Stimulated activated CD4-positive, alpha-beta T cell treated with anti-CD3 and anti-CD28 coated beads, Interleukin-2, amount 100 ng/mL, for 48 hours (primary cell): Measurements from ENCODE around the gene NTN1.
"Not testable (repeated sequence)": the region's sequence is repeated elsewhere in the genome, so short reads cannot be mapped to it uniquely, and the experiment has no call there.

Source experiments
- DNase-seq, 2 donors: peaks; one replicate each; pipeline ENCODE4 v3.0.0-alpha.2; 2020

Gene NTN1

DNA sequence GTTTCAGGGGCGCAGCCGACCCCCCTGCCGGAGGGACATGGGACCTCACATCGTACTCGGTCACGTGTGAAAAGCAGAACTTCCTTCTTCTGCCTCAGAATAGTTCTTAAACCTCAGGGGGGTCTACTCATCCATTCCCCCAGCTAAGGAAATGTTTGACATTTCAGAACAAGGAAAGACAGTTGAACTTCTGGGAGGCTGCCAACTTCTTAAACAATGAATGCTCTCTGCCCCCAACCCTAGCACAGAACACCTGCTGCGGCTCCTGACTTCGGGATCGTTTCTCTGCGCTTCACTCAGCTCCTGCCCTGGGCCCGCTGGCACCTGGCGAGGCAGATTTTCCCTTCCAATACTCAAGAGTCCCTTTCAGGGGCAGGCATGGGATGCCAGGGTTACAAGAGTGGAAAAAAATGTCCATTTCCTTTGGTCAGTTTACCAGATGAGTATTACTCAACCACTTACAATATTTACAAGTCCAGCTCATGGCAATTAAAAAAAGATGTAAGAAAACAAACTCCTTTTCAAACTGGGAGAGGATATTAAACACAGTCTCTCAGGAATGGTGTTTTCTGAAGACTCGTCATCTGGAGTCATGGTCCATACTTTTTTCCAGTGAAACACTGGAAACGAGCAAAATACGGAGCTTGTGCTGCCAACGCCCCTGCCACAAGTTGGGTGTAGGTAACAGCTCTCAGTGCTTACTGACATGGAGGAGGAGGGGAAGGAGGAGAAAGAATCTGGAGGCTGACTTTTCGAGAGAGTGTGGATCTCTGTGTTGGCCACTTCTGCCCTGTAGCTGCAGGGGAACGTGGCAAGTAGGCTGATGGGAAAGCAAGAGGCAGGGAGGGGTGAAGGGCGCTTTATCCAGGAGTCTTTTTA, 235.7 kb downstream of the NTN1 start:
- no peak for DNase-seq

DNA sequence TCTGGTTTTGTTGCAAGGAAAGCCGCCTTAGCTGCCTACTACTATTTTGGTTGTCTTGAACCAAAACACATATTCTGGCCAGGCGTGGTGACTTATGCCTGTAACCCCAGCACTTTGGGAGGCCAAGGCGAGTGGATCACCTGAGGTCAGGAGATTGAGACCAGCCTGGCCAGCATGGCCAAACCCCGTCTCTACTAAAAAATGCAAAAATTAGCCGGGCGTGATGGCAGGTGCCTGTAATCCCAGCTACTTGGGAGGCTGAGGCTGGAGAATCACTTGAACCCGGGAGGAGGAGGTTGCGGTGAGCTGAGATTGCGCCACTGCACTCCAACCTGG, 236.3 kb downstream of the NTN1 start:
- not testable (repeated sequence) for DNase-seq

DNA sequence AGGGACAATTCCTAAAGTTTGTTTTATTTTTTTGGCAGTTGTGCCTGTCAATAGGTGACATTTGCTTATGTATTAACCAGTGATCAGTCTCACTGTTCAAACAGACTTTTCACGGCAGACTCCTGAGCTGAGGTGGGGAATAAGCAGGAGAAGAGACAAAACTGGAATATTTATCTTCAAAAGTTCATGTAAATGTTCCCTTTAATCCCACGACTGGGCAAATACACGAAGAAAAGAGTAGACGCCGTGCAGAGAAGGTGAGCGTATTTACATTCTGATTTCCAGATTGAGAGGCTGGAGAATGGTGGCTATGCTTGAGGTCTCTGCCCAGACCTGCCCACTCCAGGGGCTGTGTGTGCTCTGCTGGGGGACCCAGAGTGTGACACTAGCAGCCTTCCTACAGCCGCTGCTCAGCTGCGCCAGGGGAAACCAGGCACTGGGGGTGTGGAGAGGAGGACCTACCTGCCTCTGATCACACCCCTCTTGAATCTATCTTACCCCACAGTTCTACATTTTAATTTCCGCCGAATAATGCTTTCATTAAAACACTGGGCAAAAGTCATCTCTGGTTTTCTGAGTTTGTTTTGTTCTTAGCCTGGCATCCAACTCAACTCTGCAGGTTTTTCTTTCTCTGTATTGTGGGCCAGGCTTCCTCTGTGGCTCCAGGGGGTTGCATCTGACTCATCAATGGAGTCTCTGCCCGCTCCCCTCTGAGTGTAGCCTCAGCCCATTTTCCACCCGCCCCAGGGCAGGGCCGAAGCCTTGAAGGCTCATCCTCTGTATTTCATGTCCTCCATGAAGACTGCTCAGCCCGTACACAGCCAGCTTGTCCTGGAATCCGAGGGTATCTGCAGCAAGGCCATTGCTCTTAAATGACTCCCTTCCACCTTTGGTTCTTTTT, 237.1 kb downstream of the NTN1 start:
- DNase-seq: no peak

DNA sequence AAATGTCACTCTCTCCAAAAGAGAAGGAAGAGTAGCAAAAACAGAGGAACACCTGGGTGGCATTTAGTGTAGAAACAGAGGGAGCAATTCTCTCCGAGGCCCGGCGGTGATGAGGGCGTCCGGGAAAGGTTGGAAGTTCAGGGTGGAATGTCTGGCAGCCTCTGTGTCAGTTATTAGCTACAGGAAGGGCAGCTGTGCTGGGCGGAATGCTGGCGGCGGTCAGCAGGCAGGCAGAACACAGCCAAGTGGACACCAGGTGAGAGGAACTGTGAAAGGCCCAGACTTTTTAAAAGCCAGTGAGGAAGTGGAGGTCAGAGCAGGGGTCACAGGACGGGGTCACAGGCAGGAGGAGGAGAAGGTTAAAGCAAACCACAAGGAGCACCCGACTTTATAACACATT, 238.1 kb downstream of the NTN1 start:
- no peak for DNase-seq

DNA sequence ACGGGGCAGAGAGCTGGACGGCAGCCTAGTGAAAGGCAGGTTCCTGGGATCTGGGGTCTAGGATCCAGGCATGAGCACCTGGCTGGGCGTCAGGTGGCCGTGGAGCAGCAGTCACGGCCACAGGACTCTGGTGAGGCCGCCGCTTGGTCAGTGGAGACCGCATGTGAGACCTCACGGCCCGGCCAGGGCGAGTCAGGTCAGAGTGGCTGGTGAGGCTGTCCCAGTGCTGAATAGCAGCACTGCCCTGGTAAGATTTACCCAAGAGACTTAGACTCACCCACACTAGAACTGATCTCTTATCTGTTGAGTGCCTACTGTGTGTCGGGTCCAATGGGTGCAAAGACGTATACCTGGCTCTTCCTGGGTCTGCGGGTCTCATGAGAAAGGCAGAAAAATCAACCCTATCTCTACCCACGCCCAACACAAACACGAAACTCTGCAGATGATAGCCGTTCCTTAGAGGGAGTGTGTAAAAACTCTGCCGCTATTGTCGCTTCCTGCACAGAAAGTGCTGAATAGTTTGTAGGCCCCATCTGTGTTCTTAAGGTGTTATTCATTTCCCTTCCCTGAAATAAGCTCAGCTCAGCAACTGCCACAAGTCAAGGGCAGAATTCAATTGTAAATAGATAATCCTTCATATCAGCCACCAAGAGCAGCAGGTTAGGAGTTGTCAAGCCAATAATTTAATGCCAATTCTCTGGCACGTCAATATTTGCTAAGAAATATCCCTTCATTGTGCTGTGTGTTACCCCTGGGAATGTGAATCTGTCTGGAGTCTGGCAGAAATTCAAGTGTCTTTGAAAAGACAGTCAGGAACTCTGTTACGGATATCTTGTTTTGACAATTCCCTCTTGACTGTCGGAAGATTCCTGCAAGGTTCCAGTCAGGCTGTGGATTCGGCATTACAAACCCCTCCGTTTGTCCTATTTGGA, 240.0 kb downstream of the NTN1 start:
- no peak for DNase-seq

DNA sequence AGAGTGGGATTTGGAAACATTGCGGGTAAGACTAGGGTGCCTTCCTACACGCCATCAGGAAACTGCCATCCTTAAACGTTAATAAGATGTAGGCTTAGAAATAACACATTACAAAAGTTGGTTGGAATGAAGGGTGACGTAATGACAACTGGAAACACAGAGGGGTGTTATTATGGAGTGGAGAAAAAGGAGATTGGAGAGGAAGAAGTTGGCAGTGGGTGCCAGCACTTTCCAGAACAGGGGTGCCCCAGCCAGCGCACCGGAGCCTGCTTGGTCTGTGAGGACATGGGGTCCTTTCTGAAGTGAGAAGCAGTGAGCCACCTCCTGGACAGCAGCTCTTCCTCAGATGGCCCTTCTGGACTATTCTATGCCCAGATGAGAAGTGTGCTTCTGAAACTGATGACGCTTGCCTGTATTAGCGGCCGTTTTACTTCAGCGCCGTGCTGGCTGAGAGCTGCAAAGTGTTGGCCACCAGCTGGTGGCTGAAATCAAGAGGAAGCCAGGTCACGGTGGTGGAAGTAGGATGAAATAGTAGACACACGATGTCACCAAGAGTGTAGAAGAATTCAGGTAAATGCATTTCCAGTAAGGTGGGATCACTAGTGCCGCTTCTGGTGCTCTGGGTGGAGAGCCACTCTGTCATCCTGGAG, 244.8 kb downstream of the NTN1 start:
- DNase-seq: no peak

DNA sequence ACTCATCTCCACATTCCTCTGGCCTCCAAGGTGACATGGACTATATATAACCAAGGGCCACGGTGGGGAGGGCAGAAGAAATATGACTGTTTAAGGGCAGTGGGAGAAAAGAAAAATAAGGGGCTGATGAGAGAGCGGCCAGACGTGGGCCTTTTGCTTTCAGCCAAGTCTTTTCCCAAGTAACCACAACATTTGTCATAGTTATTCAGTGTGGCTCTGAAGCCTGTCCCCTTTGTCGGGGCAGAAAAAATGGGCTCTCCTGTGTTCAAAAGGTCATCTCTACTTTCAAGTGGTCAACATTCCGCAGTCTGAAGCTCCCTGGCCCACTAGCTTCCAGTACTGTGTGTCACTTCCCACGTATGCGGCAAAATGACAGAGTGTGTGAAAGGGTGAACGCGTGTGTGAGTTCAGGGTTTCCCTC, 245.4 kb downstream of the NTN1 start:
- DNase-seq: no peak

DNA sequence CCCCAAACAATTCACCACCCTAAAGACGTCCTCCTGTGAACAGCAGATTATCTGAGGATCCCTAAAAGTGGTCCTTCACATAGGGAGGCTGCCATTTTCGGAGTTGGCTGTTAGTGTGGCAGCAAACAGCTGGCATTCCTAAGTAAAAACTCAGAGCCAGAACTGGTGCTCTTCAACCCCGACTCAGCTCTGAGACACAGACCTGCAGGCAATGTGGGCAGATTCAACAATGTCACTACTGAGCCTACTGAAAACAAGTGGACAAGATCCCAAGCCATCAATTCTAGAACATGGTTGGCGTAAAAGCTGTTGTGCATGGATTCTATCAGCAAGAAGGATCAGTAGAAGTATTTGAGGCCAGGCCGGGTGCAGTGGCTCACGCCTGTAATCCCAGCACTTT, 247.2 kb downstream of the NTN1 start:
- no peak for DNase-seq

DNA sequence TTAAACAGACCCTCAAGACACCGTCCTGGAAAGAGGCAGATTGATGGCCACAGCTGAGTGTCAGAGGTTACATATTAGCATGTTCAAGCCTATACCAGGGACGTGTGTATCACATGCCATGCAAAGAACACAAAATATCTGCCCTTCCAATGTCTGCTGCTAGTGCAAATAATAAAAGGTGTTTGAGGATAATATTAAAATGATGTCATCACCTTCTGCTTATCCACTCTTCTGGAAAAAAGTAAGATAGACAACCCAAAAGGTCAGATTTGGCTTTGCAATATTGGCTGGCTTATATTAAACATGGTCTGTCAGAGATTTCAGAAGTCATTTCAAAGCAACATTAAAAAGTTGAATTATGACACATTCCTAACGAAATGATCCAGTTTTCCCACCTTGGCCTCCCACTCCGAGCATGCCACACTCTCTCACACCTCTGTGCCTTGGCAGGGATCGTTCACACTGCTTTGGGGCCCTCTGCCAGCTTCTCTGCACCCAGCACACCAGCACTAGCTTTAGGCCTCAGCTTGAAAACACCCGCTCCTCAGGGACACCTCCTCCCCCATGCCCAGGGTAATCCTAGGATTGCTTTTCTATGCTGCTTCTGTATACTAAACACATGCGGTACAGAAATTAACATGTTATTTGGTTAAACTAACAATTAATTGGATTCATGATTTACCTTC, 248.2 kb downstream of the NTN1 start:
- no peak for DNase-seq

DNA sequence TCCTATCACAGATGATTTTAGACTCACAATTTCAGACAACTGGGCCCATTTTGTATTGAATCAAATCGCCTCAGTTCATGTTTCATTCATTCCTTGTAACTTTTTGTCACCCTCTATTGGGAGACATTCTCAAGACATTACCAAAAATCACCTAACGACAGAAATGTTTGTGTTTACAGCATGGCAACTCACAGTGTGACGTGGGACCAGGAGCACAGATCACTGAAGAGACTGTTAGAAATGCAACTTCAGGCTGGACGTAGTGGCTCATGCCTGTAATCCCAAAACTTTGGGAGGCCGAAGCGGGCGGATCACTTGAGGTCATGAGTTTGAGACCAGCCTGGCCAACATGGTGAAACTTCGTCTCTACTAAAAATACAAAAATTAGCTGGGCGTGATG, 249.6 kb downstream of the NTN1 start:
- DNase-seq: no peak

DNA sequence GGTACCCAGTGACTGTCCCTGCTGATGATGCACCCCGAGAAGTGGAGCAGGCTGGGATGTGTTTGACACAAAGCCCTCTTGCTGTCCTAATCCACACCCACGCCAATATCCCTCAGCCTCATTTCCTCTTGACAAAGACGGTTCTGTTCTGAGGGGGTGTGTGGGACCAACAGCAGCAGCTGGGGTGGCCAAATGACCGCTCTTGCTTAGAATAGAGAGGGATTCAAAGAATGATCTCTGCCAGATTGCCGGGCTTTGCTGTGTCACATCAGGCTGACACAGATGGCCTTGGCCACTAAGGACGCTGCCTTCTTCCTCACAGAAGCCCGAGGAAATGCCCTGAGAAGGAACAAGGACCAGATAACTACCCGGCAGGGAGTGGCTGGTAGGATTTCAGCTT, 250.7 kb downstream of the NTN1 start:
- DNase-seq: no peak

DNA sequence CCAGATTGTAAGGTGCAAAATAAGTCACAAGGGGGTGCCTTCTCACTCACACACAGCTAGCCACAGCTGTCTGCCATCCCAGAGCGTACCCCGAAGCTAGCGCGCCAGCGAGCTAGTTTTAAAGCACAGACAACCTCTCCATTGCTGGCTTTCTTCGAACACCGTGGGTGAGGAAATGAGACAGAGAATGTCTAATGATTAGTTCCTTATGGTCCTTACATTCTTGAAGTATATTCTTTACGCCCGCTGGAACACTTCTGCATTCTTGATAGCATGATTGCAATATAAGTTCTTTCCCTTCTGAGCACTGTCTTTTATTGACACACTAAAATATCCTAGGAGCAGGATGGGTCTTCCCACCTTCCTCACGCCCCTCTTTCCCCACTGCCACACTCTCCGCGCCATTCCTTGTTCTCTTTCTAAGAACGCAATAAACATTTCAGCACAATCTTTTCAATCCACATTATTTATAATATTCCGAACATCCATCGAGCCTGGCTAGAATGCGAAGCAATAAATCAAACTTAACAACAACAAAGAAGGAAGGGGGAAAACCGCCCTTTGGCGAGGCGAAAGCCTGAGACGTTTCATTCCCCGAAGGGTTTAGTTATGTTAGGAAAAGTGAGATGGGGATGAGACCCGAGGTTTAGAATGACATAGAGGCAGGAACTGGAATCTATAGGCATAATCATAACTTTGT, 251.3 kb downstream of the NTN1 start:
- no peak for DNase-seq

DNA sequence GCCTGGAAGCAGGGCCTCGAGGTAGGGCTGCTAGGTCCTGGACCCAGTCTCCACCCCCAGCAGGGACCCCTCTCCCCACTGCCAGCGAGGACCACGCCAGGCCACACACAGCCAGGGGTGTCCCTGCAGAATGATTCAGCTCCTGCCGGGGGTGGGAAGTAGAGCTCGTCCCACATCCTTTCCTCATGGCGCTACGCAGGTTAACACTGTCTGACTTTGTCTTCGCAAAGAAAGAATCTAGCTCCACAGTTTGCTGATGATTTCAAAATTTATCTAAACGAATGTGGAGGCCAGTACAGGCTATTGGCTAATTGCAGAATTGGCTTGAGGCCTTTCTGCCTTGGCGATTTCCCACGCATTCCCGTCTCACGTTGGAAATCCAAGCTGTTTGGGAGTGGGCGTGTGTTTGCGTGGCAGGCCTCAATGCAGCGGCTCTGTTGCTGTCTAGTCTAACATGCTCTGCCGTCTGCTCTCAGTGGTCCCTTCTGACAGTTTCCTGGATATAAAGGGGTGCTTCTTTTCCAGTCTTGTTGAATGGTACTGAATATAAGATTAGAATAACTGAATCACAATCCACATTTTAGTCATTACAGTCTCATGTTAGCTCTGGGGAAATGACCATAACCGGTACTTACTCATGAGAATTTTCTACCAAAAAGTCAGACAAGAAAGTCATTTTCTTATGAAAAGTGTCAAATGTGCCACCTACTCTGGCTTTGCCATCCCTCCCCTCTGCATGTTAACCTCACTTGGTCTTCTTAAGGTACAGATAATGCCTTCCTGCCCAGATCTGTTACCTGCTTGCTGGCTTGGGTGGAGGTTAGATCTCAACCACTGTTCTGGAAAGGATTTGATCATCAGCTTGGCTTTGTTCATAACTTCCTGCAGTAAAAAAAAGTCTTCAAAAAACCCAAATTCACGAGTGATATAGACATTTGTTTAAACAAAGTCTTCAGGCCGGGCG, 252.4 kb downstream of the NTN1 start:
- DNase-seq: peak; percentile 23 to 33

DNA sequence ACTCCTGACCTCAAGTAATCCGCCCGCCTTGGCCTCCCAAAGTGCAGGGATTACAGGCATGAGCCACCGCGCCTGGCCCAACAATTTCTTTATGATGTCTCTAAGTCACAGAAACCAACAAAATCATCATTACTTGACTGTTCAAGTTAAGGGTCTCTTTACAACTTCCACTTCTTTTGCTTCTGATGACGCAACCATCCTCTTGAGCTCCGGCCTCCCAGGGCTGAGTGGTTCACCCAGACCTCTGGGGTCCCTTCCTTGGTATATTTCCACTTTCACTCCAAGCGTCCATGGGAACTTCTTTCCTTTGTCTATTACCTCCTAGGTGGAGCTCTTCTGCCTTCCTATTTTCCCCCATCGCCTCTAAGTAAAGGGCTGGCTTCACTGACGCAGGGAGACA, 253.7 kb downstream of the NTN1 start:
- no peak for DNase-seq

DNA sequence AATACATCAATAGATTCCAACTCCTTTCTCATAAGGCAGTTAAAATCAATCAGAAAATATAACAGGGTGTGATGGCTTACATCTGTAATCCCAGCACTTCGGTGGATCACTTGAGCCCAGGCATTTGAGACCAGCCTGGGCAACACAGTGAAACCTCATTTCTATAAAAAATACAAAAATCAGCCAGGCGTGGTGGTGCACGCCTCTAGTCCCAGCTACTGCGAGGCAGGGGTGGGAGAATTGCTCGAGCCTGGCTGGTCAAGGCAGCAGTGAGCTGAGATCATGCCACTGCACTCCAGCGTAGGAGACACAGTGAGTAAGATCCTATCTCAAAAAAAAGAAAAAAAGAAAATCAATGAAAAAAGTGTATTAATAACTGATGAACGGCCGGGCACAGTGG, 258.6 kb downstream of the NTN1 start:
- DNase-seq: no peak

DNA sequence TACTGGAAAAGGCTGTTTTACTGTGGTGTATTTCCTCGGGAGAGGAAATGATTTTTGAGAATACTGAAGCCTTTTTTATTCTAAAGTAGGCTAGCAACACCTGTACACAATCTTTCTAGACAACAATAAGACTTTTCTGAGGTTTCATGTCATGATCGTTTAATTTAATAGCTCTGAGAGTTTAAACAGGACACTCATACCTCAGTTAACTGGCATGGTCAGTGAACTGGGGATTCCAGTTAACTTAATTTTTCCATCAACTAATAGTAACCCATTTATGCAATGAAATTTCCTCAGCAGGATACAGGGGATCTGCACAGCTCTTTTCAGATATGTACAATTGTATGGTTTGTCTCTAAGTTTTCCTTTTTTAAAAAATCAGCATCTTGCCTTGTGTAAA, 262.6 kb downstream of the NTN1 start:
- no peak for DNase-seq

DNA sequence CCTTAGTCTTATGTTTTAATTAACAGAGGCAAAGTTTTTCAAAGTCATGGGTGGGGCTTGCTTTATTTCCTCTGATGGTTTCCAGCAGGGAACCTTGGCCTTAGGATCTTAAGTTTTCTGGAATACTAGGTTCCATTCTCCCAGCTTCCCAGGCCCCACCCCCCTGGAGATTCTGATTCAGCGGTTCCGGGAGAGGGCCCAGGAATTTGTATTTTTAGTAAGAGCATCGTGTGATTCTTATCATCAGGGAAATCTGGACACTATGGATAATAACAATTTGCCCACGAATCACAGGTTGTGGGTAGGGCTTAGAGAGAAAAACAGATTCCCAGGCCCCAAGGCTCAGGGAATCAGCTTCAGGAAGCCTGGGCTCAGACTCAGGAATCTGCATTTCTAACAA, 263.6 kb downstream of the NTN1 start:
- no peak for DNase-seq

DNA sequence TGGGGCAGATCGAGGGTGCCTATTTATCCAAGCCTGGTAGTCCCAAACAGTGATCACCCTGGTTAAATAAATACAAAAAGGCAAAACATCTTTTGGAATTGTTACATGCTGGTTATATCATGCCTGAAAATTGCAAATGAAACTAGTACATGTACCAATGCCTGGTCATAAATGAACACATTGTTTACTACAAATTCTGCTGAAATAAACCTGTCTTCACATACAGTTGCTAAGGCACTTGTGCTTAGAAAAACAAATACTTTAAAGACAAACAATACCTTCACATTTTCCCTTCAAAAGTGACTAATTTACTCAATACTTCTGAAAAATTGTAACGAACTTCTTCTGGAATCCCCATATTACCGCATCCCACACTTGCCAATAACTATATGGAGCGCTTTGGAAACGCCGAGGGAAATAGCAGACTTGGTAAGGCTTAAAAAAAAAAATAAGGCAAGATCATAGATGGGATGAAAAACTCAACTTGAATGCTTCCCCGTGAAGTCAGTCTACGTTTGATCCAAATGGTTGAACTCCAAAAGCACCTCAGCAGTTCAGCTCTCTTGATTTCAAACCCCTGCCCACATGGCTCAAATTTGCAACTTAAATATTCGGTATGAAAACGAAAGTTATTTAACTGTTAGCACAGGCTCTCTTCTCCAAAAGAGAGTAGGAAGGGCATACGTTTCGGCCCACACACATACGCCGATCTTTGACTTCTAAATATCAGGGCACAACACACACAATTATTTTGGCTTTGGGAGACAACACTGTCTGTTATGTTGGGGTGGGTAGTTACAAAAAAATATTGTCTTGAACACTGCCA, 264.5 kb downstream of the NTN1 start:
- DNase-seq: no peak

DNA sequence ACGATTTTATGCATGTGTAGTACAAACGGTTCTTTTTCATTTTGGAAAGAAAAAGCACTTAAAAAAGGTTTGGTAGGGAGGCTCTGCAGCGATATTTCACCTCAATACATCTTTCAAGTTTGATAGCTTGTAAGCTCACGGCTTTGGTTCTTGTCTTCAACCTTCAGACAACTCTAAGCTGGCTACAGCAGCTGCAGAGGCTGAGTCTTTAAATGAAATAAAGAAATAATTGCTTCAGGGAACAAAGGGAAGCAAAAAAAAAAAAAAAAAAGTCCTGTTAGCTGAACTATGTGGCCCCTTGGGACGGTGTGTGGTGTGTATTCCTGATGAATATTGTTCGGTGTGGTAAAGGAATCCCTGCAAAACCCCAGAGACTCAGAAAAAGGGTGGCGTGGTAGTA, 265.1 kb downstream of the NTN1 start:
- no peak for DNase-seq
